ENCODE data around the gene LIMK2. TPM values are rescaled to one million over a fixed set of nuclear protein-coding genes. Genes with fewer than 3 reads are reported as not detected.

Gene LIMK2
- total RNA-seq, 2 donors from 2014 or later = 38.4 to 76.8 TPM

- no peaks in the 10 kb centered on the region for H3K9me3 ChIP-seq
- H3K27me3 ChIP-seq (replicated peaks; ENCODE audit: insufficient read depth) = no peaks in the 10 kb centered on the region
- H3K4me3 ChIP-seq = no peak overlapping the region
- no peak overlapping the region for H3K27ac ChIP-seq
- H3K4me1 ChIP-seq (ENCODE audit: control insufficient read depth in 1 of 2, low read depth in 2 of 2) = no peaks in the 10 kb centered on the region
- TF ChIP-seq, protein P1, sequence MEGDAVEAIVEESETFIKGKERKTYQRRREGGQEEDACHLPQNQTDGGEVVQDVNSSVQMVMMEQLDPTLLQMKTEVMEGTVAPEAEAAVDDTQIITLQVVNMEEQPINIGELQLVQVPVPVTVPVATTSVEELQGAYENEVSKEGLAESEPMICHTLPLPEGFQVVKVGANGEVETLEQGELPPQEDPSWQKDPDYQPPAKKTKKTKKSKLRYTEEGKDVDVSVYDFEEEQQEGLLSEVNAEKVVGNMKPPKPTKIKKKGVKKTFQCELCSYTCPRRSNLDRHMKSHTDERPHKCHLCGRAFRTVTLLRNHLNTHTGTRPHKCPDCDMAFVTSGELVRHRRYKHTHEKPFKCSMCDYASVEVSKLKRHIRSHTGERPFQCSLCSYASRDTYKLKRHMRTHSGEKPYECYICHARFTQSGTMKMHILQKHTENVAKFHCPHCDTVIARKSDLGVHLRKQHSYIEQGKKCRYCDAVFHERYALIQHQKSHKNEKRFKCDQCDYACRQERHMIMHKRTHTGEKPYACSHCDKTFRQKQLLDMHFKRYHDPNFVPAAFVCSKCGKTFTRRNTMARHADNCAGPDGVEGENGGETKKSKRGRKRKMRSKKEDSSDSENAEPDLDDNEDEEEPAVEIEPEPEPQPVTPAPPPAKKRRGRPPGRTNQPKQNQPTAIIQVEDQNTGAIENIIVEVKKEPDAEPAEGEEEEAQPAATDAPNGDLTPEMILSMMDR (IDR thresholded peaks at IDR 0.05) = no peak
- peaks cover 32% of the 10 kb centered on the region for H3K36me3 ChIP-seq
- DNase-seq (ENCODE audit: low spot score) = no peak
- no peak for ATAC-seq (ENCODE audit: insufficient number of reproducible peaks, low FRiP score, low read depth)
Observed at GRCh38 chr22:31323578-31324550, 111.8 kb downstream of the LIMK2 start.

GRCh38 chr22:31326877-31327276 lies 114.8 kb downstream of the LIMK2 start:
- H3K4me1 ChIP-seq (ENCODE audit: control insufficient read depth in 1 of 2, low read depth in 2 of 2) = no peaks in the 10 kb centered on the region
- ATAC-seq (ENCODE audit: insufficient number of reproducible peaks, low FRiP score, low read depth) (no peak), DNase-seq (ENCODE audit: low spot score) (no peak)
- peaks cover 48% of the 10 kb centered on the region for H3K36me3 ChIP-seq
- TF ChIP-seq, protein P1 (IDR thresholded peaks at IDR 0.05) = no peak
- no peaks in the 10 kb centered on the region for H3K9me3 ChIP-seq
- H3K27ac ChIP-seq = no peak overlapping the region
- H3K27me3 ChIP-seq (replicated peaks; ENCODE audit: insufficient read depth) = no peaks in the 10 kb centered on the region
- H3K4me3 ChIP-seq = no peak overlapping the region

DNA sequence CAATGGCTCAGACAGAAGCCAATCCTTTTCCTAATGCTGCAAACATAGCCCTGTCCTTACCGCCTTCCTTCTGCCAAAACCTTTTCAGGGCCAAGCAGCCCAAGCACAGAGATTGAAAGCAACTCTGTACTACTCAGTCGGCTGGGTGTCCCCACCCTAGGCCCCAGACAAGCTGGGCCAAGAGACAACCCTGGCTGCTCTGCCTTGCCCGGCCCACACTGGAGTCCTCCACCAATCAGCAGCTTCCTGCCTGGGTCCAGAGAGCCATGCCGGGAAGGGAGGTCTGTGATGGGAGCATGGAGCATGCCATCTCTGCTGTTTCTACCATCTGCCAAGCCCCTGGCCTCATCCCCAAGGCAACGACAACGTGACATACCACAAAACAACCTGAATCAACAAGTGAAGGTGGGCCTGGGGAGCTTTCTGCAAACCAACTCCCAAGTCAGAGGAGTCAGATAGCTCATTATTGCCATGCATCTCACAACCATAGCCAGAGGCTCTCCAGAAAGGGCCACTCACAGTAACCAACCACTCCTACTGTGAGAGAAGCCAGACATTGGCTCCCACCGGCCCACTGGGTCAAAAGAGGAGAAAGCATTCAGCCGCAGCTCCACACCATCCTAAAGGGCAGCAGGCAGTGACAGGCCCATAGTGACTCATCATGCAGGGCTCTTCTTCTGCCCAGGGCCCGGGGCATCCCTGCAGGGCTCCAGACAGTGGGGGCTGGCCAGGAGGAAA lies 115.9 kb downstream of the LIMK2 start:
- ATAC-seq (ENCODE audit: insufficient number of reproducible peaks, low FRiP score, low read depth) (no peak), DNase-seq (ENCODE audit: low spot score) (no peak)
- H3K36me3 ChIP-seq = peaks cover 59% of the 10 kb centered on the region
- H3K4me3 ChIP-seq = no peak overlapping the region
- H3K4me1 ChIP-seq (ENCODE audit: control insufficient read depth in 1 of 2, low read depth in 2 of 2) = no peaks in the 10 kb centered on the region
- H3K27ac ChIP-seq = no peak overlapping the region
- TF ChIP-seq, protein P1 (IDR thresholded peaks at IDR 0.05) = no peak
- H3K27me3 ChIP-seq (replicated peaks; ENCODE audit: insufficient read depth) = no peaks in the 10 kb centered on the region
- no peaks in the 10 kb centered on the region for H3K9me3 ChIP-seq

GRCh38 chr22:31328544-31328960 lies 116.5 kb downstream of the LIMK2 start:
- no peak for ATAC-seq (ENCODE audit: insufficient number of reproducible peaks, low FRiP score, low read depth)
- no peak for DNase-seq (ENCODE audit: low spot score)
- H3K4me1 ChIP-seq (ENCODE audit: control insufficient read depth in 1 of 2, low read depth in 2 of 2) = no peaks in the 10 kb centered on the region
- H3K4me3 ChIP-seq = no peak overlapping the region
- H3K36me3 ChIP-seq = peaks cover 60% of the 10 kb centered on the region
- H3K27me3 ChIP-seq (replicated peaks; ENCODE audit: insufficient read depth) = no peaks in the 10 kb centered on the region
- H3K27ac ChIP-seq = no peak overlapping the region
- TF ChIP-seq, protein P1 (IDR thresholded peaks at IDR 0.05) = no peak
- H3K9me3 ChIP-seq = no peaks in the 10 kb centered on the region

- H3K4me3 ChIP-seq = no peak overlapping the region
- no peak overlapping the region for H3K27ac ChIP-seq
- ATAC-seq (ENCODE audit: insufficient number of reproducible peaks, low FRiP score, low read depth) (no peak), DNase-seq (ENCODE audit: low spot score) (no peak)
- TF ChIP-seq, protein P1 (IDR thresholded peaks at IDR 0.05) = no peak
- H3K36me3 ChIP-seq = peaks cover 60% of the 10 kb centered on the region
- no peaks in the 10 kb centered on the region for H3K9me3 ChIP-seq
- H3K27me3 ChIP-seq (replicated peaks; ENCODE audit: insufficient read depth) = no peaks in the 10 kb centered on the region
- H3K4me1 ChIP-seq (ENCODE audit: control insufficient read depth in 1 of 2, low read depth in 2 of 2) = peaks cover 0 to 4% of the 10 kb centered on the region in 2 donors
Observed at GRCh38 chr22:31329029-31329428, 116.9 kb downstream of the LIMK2 start.
